Activated naive CD4-positive, alpha-beta T cell treated with anti-CD3 and anti-CD28 coated beads, Interleukin-2, amount 10 ng/mL, durations not matched to agents 7 days and 5 days (primary cell): Measurements from ENCODE around the gene SLC49A4.

ENCODE experiments used
- CTCF ChIA-PET: fragments of 350-600 bp; sonication (Branson Sonifier 250); formaldehyde crosslinking; loops from one replicate; lab custom pipeline; 2021; ENCODE audit warnings: antibody characterized with exemption; lab: Charles Lee
- DNase-seq: peaks from one replicate; pipeline ENCODE4 v3.0.0-alpha.2; 2020
- H3K27ac Mint-ChIP-seq: one replicate; pipeline ENCODE4 v1.8.0; 2021; ENCODE audit warnings: mild to moderate bottlenecking, moderate library complexity, mixed read lengths
- H3K27me3 Mint-ChIP-seq: one replicate; pipeline ENCODE4 v1.8.0; 2021; ENCODE audit warnings: mild to moderate bottlenecking, mixed read lengths
- H3K36me3 Mint-ChIP-seq: one replicate; pipeline ENCODE4 v1.8.0; 2021; ENCODE audit warnings: mixed read lengths
- H3K4me1 Mint-ChIP-seq: one replicate; pipeline ENCODE4 v1.8.0; 2021; ENCODE audit warnings: mixed read lengths
- H3K4me3 Mint-ChIP-seq: one replicate; pipeline ENCODE4 v1.8.0; 2021; ENCODE audit warnings: mild to moderate bottlenecking, moderate library complexity, mixed read lengths
- H3K9me3 Mint-ChIP-seq: one replicate; pipeline ENCODE4 v1.8.0; 2021; ENCODE audit warnings: mixed read lengths

SLC49A4 gene

DNA sequence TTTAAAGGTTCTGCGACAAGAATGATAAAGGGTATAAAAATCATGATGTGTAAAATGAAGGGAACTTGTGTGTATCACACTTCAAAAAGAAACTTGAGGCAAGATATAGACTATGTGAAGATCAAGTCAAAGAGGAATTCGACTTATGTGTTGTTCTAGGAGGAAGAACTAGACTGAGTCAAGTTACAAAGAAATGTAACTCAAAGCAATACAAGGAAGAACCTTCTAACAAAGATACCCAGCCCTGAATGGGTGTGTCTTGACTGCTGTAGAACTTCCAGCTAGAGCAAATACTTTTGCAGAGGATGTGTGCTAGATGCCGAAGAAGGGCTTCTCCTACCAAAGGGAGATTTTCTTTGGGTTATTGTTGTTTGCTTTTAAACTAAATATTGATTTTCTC is 2.4 kb downstream of the SLC49A4 start:
- peaks cover 6% of the 10 kb centered on the region for H3K36me3 Mint-ChIP-seq
- H3K27ac Mint-ChIP-seq: peak overlapping the region; percentile 1
- DNase-seq: no peak
- no peaks in the 10 kb centered on the region for H3K9me3 Mint-ChIP-seq
- H3K27me3 Mint-ChIP-seq: no peaks in the 10 kb centered on the region
- H3K4me1 Mint-ChIP-seq: peaks cover 39% of the 10 kb centered on the region
- CTCF ChIA-PET: no interaction called here
- no peak overlapping the region for H3K4me3 Mint-ChIP-seq

DNA sequence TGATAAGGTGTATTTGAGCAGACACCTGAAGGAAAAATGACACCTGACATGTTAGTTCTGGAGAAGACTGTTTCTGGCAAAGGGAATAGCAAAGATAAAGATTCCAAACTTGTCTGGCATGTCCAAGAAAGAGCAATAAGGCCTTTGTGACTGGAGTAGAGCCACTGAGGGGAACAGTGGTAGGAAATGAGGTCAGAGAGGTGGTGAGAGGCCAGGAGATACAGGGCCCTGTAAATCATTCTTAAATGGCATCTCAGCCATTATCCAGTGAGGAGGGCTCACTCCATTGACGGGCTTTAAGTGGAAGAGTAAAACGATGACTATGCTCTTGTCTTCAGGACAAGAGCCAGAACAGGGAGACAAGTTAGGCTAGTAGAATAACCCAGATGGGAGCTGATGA is 4.5 kb downstream of the SLC49A4 start:
- Mint-ChIP-seq H3K27ac (no peak overlapping the region), H3K4me3 (no peak overlapping the region), H3K27me3 (no peaks in the 10 kb centered on the region), H3K4me1 (peaks cover 26% of the 10 kb centered on the region), H3K9me3 (no peaks in the 10 kb centered on the region), H3K36me3 (peaks cover 5% of the 10 kb centered on the region)
- no peak for DNase-seq
- CTCF ChIA-PET: no interaction called here

DNA sequence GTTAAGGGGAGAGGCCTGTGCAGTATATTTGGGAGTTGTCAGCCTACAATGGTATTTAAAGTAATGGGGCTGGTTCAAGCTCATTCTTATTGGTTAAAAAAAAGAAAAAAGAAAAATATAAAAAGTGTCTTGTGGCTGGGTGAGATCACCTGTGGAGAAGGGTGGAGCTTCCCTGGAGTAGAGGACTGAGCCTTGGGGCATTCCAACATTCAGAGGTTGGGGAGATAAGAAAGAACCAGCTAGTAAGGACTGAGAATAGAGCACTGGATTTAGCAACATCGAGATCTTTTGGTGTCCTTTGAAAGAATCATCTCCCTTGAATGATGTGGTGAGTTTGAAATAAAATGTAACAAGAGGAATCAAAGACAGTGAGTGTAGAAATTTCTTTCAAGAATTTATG is 5.2 kb downstream of the SLC49A4 start:
- Mint-ChIP-seq H3K9me3 (no peaks in the 10 kb centered on the region), H3K27me3 (no peaks in the 10 kb centered on the region), H3K36me3 (peaks cover 5% of the 10 kb centered on the region), H3K4me1 (peaks cover 22% of the 10 kb centered on the region), H3K27ac (no peak overlapping the region), H3K4me3 (no peak overlapping the region)
- DNase-seq: no peak
- CTCF ChIA-PET: no interaction called here

DNA sequence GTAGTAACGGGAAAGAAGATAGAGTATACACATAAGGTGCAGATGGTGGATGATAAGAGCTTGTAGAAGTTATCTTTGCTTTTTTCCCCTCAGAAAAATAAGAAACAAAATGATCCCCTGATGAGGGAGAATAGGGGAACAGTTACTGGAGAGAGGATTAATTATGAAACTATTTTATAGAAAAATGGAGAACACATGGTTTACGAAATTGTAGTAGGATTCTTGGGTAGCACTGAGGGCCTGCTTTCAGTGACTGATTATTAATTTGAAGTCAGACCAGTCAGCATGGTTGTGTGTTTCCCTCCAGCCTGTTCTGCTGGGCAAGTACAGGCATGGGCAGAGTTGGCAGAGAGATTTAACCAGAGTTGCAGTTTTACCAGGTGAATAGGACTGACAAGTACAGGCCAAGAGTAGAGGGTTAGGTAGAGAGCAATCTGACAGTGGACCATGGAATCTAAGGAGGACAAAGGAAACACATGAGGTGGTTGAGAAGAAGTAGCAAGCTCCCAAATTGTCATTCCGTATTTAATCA is 5.9 kb downstream of the SLC49A4 start:
- peaks cover 19% of the 10 kb centered on the region for H3K4me1 Mint-ChIP-seq
- peaks cover 5% of the 10 kb centered on the region for H3K36me3 Mint-ChIP-seq
- no peaks in the 10 kb centered on the region for H3K9me3 Mint-ChIP-seq
- no peaks in the 10 kb centered on the region for H3K27me3 Mint-ChIP-seq
- CTCF ChIA-PET: no interaction called here
- no peak for DNase-seq
- no peak overlapping the region for H3K27ac Mint-ChIP-seq
- no peak overlapping the region for H3K4me3 Mint-ChIP-seq

DNA sequence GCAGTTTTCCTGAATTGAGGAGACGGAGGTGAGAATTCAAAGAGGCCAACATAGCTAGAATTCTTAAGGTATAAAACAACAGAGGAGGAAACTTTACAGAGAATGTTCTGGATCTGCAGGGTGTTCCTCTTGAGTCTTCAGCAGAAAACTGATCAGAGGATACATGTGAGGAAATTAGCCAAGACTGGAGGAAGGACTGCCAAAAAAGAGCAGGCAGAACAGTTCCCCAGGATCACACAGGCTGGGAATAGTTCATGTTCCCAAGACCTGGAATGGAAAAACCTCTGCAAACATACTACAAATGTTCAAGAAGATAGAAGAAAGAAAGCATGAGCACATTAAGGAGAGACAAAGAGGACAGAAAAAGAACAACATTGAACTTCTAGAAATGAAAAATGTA is 7.5 kb downstream of the SLC49A4 start:
- Mint-ChIP-seq H3K27me3 (no peaks in the 10 kb centered on the region), H3K27ac (no peak overlapping the region), H3K36me3 (peaks cover 3% of the 10 kb centered on the region), H3K4me1 (peaks cover 4% of the 10 kb centered on the region), H3K9me3 (no peaks in the 10 kb centered on the region), H3K4me3 (no peak overlapping the region)
- CTCF ChIA-PET: no interaction called here
- no peak for DNase-seq

DNA sequence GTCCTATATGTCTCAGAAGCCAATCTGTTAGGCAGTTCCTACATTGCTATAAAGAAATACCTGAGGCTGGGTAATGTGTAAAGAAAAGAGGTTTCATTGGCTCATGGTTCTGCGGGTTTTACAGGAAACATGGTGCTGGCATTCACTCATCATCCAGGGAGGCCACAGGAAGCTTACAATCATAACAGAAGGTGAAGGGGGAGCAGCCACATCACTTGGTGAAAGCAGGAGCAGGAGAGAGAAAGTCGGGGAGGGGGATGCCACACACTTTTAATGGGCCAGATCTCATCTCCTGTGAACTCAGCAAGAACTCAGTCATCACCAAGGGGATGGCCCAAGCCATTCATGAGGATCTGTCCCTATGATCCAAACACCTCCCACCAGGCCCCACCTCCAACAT is 9.1 kb downstream of the SLC49A4 start:
- Mint-ChIP-seq H3K27me3 (no peaks in the 10 kb centered on the region), H3K9me3 (no peaks in the 10 kb centered on the region), H3K36me3 (peaks cover 6% of the 10 kb centered on the region), H3K4me3 (no peak overlapping the region), H3K4me1 (no peaks in the 10 kb centered on the region), H3K27ac (no peak overlapping the region)
- CTCF ChIA-PET: no interaction called here
- DNase-seq: no peak

DNA sequence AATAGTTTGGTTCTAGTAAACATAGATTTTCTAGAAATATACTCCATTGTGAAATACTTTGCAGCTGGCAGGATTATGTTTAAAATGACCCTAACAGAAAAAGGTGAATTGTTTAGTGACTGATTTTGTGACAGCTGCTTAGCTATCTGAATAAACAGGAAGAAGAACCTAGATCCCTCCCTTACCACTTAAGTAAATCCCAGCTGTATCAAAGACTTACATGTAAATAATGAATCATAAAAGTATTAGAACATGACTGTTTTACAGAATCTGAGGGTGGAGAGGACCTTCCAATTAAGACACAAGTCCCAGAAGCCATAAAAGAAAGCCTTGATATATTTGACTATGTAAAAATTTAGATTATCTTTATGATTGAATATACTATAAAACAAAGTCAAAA is 15.9 kb downstream of the SLC49A4 start:
- Mint-ChIP-seq H3K36me3 (peaks cover 8% of the 10 kb centered on the region), H3K9me3 (no peaks in the 10 kb centered on the region), H3K27ac (no peak overlapping the region), H3K4me3 (no peak overlapping the region), H3K4me1 (no peaks in the 10 kb centered on the region), H3K27me3 (no peaks in the 10 kb centered on the region)
- DNase-seq: no peak
- CTCF ChIA-PET: no interaction called here

DNA sequence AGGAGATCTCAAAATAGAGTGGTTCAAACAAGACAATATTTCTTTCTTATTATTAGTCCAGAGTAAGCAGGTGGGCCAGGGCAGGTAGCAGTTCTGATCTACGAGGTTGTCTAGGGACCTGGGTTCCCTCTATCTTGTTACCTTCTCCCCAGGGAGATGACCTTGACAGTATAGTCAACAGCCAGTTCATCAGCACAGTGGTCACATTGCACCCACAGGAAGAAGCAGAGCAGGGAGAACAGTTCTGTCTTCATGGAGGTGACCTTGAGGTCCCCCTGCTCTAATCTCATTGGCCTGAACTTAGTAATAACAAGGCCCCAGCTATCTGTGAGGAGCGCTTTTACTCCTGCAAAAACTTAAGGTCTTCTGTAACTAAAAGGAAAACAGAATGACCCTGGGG is 21.7 kb downstream of the SLC49A4 start:
- DNase-seq: no peak
- Mint-ChIP-seq H3K4me3 (no peak overlapping the region), H3K27me3 (no peaks in the 10 kb centered on the region), H3K27ac (no peak overlapping the region), H3K4me1 (no peaks in the 10 kb centered on the region), H3K9me3 (no peaks in the 10 kb centered on the region), H3K36me3 (peaks cover 5% of the 10 kb centered on the region)
- CTCF ChIA-PET: no interaction called here

DNA sequence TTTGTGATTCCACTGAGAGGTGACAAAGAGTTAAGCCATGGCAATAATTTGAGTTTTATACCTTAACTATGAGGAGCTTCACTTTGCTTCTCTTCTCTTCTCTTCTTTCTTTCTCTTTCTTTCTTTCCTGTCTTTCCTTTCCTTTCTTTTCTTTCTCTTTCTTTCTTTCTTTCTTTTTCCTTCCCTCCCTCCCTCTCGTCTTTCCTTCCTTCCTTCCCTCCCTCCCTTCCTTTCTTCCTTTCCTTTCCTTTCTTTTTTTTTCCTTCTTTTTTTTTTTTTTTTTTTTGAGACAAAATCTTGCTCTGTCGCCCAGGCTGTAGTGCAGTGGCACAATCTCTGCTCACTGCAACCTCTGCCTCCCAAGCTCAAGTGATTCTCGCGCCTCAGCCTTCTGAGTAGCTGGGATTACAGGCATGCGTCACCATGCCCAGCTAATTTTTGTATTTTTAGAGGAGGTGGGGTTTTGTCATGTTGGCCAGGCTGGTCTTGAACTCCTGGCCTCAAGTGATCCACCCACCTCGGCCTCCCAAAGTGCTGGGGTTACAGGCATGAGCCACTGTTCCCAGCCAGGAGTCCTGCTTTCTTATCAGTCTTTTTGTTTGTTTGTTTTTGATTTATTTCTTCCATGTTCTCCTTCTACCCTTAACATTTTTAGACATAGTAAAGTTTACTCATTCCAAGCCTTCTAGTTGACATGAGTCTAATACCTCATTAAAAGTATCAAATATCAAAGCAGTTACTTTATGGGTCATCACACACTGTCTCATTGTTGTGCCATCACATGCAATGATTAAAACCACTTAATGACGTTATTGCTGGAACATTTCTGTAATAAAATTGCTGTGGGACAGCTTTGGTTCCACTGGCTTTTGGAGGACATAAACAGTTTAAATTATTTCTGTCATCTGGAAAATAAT is 29.9 kb downstream of the SLC49A4 start:
- no peaks in the 10 kb centered on the region for H3K9me3 Mint-ChIP-seq
- H3K36me3 Mint-ChIP-seq: peaks cover 6% of the 10 kb centered on the region
- H3K4me1 Mint-ChIP-seq: no peaks in the 10 kb centered on the region
- no peaks in the 10 kb centered on the region for H3K27me3 Mint-ChIP-seq
- no peak overlapping the region for H3K4me3 Mint-ChIP-seq
- H3K27ac Mint-ChIP-seq: no peak overlapping the region
- no peak for DNase-seq
- CTCF ChIA-PET: interaction anchor here (0.6 kb wide), 1 partner anchor 10 kb away, joined by 4 read pairs; no protein-coding TSS in a partner anchor

DNA sequence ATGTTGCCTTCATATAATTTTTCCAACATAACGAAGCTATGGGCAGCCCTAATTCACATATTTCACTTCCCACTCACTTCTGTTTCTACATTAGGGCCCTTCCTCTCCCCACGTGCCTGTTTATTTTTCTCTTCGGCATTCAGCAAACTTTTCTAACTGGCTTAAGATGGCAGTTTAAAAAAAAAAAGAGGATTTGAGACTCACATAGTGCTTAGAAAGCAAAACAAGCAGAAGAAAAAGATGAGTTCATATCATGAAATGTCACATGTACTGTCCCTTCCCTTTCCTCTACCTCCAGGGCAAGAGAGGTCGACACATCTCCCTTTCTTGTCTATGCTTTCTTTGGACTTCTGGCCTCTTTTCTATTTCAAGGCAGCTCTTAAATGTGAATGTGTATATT is 30.6 kb downstream of the SLC49A4 start:
- no peak for DNase-seq
- Mint-ChIP-seq H3K27me3 (no peaks in the 10 kb centered on the region), H3K36me3 (peaks cover 6% of the 10 kb centered on the region), H3K4me1 (no peaks in the 10 kb centered on the region), H3K9me3 (no peaks in the 10 kb centered on the region), H3K4me3 (no peak overlapping the region), H3K27ac (no peak overlapping the region)
- CTCF ChIA-PET: no interaction called here

DNA sequence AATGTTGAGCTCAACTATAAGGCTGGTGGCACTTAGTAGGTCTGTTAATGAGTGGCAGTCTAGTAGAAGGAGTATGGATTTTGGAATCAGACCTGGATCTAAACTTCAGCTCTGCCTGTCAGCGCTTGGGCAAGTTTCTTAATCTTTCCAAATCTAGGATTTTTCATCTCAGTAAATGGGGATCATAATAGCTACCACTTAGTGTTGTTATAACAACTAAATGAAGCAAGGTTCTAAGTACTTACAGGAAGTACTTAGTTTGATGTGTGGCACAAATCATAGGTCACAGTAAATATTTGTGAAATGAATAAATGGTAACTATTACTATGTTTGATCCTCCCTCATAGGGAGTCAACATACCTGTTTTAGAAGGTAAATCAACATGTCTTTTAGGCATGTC is 31.4 kb downstream of the SLC49A4 start:
- Mint-ChIP-seq H3K4me3 (no peak overlapping the region), H3K4me1 (no peaks in the 10 kb centered on the region), H3K27me3 (no peaks in the 10 kb centered on the region), H3K9me3 (no peaks in the 10 kb centered on the region), H3K36me3 (peaks cover 6% of the 10 kb centered on the region), H3K27ac (no peak overlapping the region)
- no peak for DNase-seq
- CTCF ChIA-PET: no interaction called here

DNA sequence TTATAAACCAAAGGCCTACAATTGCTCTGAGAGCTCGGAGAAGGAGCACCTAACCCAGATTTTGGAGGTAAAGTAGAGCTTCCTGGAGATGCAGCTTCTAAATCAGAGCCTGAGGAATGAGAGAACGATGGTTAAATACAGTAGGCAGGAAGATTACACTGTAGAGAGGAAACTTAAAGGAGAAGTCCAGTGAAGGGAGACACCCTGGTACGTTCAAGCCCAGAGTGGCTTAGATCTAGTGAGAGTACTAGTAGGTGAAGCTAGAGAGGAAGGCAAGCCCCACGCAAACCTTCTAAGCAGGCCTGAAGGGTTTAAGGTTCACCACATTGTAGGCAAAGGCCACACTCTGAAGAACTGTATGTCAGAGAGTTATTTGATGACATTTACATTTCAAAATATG is 33.4 kb downstream of the SLC49A4 start:
- peak overlapping the region; percentile 50 for H3K27ac Mint-ChIP-seq
- no peak overlapping the region for H3K4me3 Mint-ChIP-seq
- H3K9me3 Mint-ChIP-seq: no peaks in the 10 kb centered on the region
- H3K36me3 Mint-ChIP-seq: peaks cover 8% of the 10 kb centered on the region
- CTCF ChIA-PET: no interaction called here
- H3K27me3 Mint-ChIP-seq: no peaks in the 10 kb centered on the region
- H3K4me1 Mint-ChIP-seq: no peaks in the 10 kb centered on the region
- DNase-seq: no peak

DNA sequence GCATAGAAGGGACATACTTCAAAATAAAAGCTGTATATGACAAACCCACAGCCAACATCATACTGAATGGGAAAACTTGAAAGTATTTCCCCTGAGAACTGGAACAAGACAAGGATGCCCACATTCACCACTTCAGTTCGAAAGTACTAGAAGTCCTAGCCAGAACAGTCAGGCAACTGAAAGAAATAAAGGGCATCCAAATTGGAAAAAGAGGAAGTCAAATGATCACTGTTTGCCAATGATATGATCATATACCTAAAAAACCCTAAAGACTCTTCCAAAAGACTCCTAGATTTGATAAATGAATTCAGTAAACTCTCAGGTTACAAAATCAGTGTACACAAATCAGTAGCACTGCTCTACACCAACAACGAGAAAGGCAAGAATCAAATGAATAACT is 40.7 kb downstream of the SLC49A4 start:
- no peak for DNase-seq
- no peaks in the 10 kb centered on the region for H3K27me3 Mint-ChIP-seq
- no peak overlapping the region for H3K4me3 Mint-ChIP-seq
- no peaks in the 10 kb centered on the region for H3K4me1 Mint-ChIP-seq
- peaks cover 4% of the 10 kb centered on the region for H3K9me3 Mint-ChIP-seq
- H3K36me3 Mint-ChIP-seq: peaks cover 15% of the 10 kb centered on the region
- CTCF ChIA-PET: no interaction called here
- H3K27ac Mint-ChIP-seq: no peak overlapping the region

DNA sequence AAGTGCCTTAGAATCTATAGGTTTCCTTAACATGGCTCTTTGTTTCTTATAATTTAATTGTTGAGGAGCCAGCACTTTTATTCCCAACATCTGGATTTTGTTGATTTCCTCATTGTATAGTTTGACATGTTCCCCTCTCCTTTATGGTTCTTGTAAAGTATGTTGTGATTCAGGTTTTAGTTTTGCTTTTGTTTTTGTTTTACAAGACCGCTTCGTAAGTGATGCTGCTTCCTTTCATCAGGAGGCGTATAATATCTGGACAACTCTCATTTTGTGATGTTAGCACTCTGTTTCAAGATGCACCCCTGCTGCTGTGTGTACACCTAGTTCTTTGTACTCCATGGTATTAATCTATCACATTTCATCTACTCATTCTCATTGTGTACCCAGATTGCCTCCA is 48.7 kb downstream of the SLC49A4 start:
- CTCF ChIA-PET: no interaction called here
- Mint-ChIP-seq H3K27ac (no peak overlapping the region), H3K4me3 (no peak overlapping the region)

DNA sequence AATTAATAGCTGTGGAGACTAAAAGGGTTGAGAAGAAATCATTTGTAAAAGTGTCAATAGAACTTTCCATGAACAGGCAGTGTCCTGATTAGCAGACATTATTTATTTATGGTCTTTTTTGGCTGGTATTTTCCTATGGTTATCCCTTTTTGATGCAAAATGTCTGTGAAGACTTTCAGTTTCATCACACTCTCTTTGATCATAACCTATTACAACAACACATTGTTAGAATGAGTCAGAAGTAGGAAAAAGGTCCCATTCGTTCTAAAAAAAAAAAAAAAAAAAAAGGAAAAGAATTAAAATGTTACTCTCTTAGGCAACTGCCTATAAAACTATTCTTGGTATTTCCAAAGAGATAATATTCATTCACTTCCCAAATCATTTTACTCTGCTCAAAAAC is 62.1 kb downstream of the SLC49A4 start:
- no peak overlapping the region for H3K4me3 Mint-ChIP-seq
- no peaks in the 10 kb centered on the region for H3K9me3 Mint-ChIP-seq
- H3K27me3 Mint-ChIP-seq: no peaks in the 10 kb centered on the region
- no peak for DNase-seq
- peaks cover 6% of the 10 kb centered on the region for H3K36me3 Mint-ChIP-seq
- peaks cover 7% of the 10 kb centered on the region for H3K4me1 Mint-ChIP-seq
- CTCF ChIA-PET: no interaction called here
- no peak overlapping the region for H3K27ac Mint-ChIP-seq

More for the DNA sequence above, 48.7 kb downstream of the SLC49A4 start:
- H3K36me3 Mint-ChIP-seq: no peaks in the 10 kb centered on the region
- H3K27me3 Mint-ChIP-seq: no peaks in the 10 kb centered on the region
- no peaks in the 10 kb centered on the region for H3K9me3 Mint-ChIP-seq
- DNase-seq: no peak
- peaks cover 7% of the 10 kb centered on the region for H3K4me1 Mint-ChIP-seq
